BLaER1 treated with 17β-estradiol and CSF1 and Interleukin-3, amounts not matched to agents 10 nM and 100 nM (cell line): ENCODE results near the gene ITGB6.

Source experiments
- H3K27ac ChIP-seq, 11 experiments: shearing (Covaris generic); formaldehyde crosslinking; 2 replicates each; pipeline ENCODE4 v1.8.1; 2022
- H3K27me3 ChIP-seq, 11 experiments: shearing (Covaris generic); formaldehyde crosslinking; 2 replicates each; pipeline ENCODE4 v1.8.1; 2022
- H3K36me3 ChIP-seq, 11 experiments: shearing (Covaris generic); formaldehyde crosslinking; 2 replicates each; pipeline ENCODE4 v1.8.1; 2022
- H3K4me1 ChIP-seq, 10 experiments: shearing (Covaris generic); formaldehyde crosslinking; 2 replicates each; pipeline ENCODE4 v1.8.1; 2022
- H3K4me2 ChIP-seq, 11 experiments: shearing (Covaris generic); formaldehyde crosslinking; 2 replicates each; pipeline ENCODE4 v1.8.1; 2022
- H3K4me3 ChIP-seq, 10 experiments: shearing (Covaris generic); formaldehyde crosslinking; 2 replicates each; pipeline ENCODE4 v1.8.1; 2022
- H3K9ac ChIP-seq, 11 experiments: shearing (Covaris generic); formaldehyde crosslinking; 2 replicates each; pipeline ENCODE4 v1.8.1; 2022
- H3K9me3 ChIP-seq, 11 experiments: shearing (Covaris generic); formaldehyde crosslinking; replicated peaks in 1 of 11; 2 replicates each; pipeline ENCODE4 v1.8.1; 2022
- H4K20me1 ChIP-seq, 11 experiments: shearing (Covaris generic); formaldehyde crosslinking; 2 replicates each; pipeline ENCODE4 v1.8.1; 2022
- Cebpa-rat ChIP-seq, 11 experiments: shearing (Covaris generic); IDR thresholded peaks; 2 replicates each; pipeline ENCODE4 v1.8.1; 2022

ITGB6 gene

DNA sequence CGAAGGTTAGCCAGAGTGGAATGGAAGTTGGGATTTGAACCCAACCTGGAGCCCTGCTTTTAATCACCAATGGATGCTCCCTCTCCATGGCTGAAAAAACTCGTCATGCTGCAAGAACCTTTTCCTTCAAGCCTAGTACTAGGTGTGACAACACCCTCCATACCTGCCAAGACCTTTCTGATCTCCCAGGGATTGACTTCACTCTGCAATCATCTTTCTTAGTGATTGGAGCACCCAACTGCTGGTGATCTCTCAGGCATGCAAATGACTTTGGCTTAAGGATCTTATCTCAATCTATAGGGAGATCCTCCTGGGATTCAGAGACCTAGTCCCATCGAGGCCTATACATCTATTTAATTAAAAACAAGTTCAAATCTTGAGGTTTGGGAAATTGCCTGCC lies 23.5 kb upstream of the ITGB6 start:
- Histone ChIP-seq H3K9me3 (no peaks in the 10 kb centered on the region), H3K9ac (no peak overlapping the region), H3K36me3 (no peaks in the 10 kb centered on the region), H3K4me2 (peak overlapping the region in 4 of 11 experiments; percentile 26 to 59 (median 42); a peak in 8 of 22 replicates), H3K4me1 (peaks cover 0 to 16% (median 10%) of the 10 kb centered on the region in 10 experiments; a peak in 10 of 20 replicates), H3K27me3 (no peaks in the 10 kb centered on the region), H3K4me3 (no peak overlapping the region), H4K20me1 (no peaks in the 10 kb centered on the region), H3K27ac (no peak overlapping the region)
- TF ChIP-seq Cebpa-rat (IDR thresholded peaks at IDR 0.05) = no peak

DNA sequence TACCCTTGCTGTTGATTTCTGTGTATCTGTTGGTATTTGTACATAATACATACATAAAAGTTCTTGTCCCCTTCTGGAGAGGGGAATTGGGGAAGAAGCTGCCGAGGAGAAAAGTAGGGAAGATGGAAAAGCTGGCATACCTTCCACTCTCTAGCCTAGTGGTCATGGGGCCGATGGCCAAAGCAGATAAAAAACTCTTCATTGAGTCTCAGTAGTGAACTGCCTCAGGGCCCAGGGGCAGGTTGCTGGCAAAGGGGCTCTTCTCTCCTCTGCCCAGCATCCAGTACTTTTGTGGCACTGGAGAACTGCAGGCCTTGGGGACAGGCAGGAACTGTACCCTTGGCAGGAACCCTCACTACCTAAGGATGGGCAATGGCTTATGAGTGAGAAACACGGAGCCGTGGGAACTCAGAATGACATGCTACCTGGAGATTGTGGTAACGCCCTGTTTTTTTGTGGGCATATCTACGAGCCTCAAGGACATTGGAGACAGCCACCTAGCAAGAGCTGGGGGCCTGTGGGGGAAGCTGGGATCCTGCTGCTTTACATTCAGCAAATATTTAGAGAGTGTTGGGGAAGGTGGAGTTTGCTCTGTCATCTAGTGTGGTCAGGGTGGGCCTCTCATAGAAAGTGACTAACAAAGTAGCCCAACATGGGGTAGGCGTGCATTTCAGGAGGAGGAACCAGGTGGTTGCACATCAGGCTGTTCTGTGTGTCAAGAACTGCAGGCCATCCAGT lies 22.6 kb upstream of the ITGB6 start:
- TF ChIP-seq Cebpa-rat (IDR thresholded peaks at IDR 0.05) = no peak
- Histone ChIP-seq H3K36me3 (no peaks in the 10 kb centered on the region), H3K9me3 (no peaks in the 10 kb centered on the region), H4K20me1 (no peaks in the 10 kb centered on the region), H3K27ac (no peak overlapping the region), H3K27me3 (no peaks in the 10 kb centered on the region), H3K4me3 (no peak overlapping the region), H3K4me2 (no peak overlapping the region), H3K4me1 (peaks cover 0 to 16% (median 10%) of the 10 kb centered on the region in 10 experiments; a peak in 10 of 20 replicates), H3K9ac (no peak overlapping the region)

DNA sequence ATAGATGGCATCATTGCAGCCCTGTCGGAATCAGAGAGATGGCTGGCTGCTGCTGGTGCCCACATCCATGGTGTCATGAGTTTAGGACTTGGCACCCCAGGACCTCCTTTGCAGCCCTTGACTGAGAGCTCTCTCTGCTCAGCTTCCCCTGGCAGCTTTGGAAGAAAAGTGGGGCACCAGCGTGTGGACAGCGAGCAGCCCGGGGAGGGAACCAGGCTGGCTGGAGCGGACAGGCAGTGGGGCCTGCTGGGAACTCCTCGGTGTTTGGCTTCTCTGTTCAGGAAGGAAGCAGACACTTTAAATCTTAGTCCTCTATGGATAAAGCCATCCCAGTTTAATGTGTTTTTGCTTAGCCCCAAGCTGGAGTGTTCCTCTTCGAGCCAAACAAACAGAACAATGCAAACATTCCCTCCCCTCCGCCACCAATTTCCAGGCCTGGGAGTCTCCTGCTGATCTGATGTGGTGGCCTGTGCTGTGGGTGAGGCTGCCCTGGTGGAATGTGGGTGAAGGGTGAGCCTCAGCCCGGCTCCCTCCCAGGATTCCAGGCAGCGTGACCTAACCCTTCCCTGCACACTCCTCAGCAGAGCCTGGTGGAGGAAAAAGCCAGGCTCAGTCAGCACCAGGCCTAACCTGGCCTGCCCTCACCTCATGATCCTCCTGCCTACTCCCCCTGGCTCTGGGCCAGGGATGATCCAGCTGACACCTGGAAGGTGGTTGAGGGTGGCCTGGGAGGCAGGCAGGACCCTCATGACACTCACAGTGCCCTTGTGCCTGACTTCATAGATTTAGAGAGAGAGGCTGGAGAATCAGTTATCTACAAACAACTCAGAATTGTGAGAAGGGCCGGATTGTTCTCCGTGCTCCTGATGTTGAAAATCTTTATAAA lies 21.6 kb upstream of the ITGB6 start:
- Histone ChIP-seq H3K4me3 (no peak overlapping the region), H3K27me3 (no peaks in the 10 kb centered on the region), H3K4me2 (no peak overlapping the region), H3K9me3 (no peaks in the 10 kb centered on the region), H3K27ac (no peak overlapping the region), H3K36me3 (no peaks in the 10 kb centered on the region), H3K9ac (no peak overlapping the region), H3K4me1 (peaks cover 0 to 16% (median 10%) of the 10 kb centered on the region in 10 experiments; a peak in 10 of 20 replicates), H4K20me1 (no peaks in the 10 kb centered on the region)
- TF ChIP-seq Cebpa-rat (IDR thresholded peaks at IDR 0.05) = no peak

DNA sequence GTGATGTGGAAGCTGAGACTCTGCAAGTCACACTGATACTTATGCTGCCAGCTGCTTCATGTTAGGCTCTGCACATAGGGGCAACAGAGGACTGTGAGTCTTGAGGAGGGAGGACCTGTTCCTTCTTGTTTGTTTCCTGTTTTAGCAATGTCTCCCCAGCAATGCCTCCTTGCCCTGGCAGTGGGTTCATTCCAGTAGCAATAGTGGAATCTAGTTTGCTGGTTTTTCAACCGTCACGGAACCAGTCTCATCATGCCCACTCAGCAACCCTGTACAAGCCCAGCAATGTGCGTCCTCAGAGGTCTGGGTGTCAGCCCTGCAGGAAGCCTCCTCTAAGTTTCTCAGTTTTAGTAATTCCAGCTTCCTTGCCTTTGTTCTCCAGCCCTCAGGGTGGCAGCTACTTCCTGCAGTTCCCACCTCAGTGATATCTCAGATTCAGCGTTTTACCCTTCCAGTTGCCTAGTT lies 20.5 kb upstream of the ITGB6 start:
- H3K27ac ChIP-seq = no peak overlapping the region
- peaks cover 0 to 16% (median 9%) of the 10 kb centered on the region in 10 experiments; a peak in 9 of 20 replicates for H3K4me1 ChIP-seq
- no peak overlapping the region for H3K4me3 ChIP-seq
- no peak for TF ChIP-seq Cebpa-rat (IDR thresholded peaks at IDR 0.05)
- no peaks in the 10 kb centered on the region for H4K20me1 ChIP-seq
- no peak overlapping the region for H3K9ac ChIP-seq
- H3K36me3 ChIP-seq = no peaks in the 10 kb centered on the region
- no peaks in the 10 kb centered on the region for H3K27me3 ChIP-seq
- H3K4me2 ChIP-seq = no peak overlapping the region
- H3K9me3 ChIP-seq = no peaks in the 10 kb centered on the region

DNA sequence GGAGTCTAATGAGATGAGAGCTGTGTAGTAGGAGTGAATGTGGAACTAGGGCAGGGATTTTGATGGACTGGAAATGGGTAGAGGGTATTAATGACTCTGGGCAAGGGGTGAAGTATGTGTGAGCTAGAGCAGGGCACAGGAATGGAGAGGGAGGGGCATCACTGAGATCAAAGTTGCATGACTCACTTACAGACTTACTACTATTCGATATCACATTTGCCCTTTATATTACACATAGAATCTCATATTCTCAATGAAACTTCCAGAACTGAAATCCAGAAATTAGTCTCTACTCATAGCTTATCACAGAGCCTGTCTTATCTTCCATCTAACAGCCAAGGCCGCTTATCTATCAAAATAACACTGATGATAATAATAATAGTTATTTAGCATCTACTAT lies 20.0 kb upstream of the ITGB6 start:
- no peaks in the 10 kb centered on the region for H3K27me3 ChIP-seq
- TF ChIP-seq Cebpa-rat (IDR thresholded peaks at IDR 0.05) = no peak
- peaks cover 0 to 16% (median 9%) of the 10 kb centered on the region in 10 experiments; a peak in 9 of 20 replicates for H3K4me1 ChIP-seq
- no peaks in the 10 kb centered on the region for H3K9me3 ChIP-seq
- H3K36me3 ChIP-seq = no peaks in the 10 kb centered on the region
- no peak overlapping the region for H3K9ac ChIP-seq
- H3K4me3 ChIP-seq = no peak overlapping the region
- H3K4me2 ChIP-seq = no peak overlapping the region
- H4K20me1 ChIP-seq = no peaks in the 10 kb centered on the region
- no peak overlapping the region for H3K27ac ChIP-seq

DNA sequence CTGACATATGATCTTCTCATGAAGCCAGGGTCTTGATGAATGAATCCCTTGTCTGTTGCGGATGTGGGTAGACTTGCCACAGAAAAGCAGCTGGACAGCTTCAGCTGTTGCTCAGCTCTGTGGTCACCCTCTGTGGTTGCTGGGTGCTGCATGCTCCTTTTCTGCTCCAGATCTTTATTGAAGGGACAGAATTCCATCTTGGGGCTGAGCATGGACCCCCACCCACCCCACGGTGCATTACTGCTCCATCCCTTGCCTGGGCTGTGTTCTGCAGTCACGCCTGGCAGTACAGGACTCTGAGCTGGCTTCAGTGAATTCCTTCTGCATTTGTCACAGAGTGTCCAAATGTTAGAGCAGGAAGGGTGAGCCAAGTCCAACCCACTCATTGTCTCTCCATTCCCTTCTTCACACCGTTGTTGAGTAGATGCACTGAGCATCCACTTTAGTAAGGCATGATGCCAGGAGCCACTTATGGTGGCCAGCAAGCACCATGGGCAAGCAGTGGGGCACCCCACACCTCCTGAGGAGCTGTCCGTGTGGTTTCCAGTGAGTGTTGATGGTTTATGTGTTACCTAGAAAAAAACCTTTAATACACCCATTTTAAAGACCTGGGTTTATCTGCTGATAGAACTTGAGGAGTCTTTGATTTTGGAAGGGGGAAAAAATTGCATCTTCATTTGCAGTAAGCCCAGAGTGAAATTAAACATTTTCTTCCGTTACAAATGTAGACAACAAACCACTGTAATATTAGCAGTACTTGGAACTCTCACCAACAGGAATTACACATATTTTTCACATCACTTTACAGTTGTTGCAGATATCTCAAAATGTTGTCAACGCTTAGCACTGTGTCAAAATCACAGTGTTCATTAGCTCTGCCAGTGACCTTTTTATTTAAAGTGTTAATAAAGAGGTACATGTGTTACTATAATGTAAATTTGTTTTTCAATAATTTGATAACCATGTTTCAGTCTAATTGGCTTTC lies 14.7 kb upstream of the ITGB6 start:
- H4K20me1 ChIP-seq = no peaks in the 10 kb centered on the region
- H3K4me2 ChIP-seq = no peak overlapping the region
- H3K36me3 ChIP-seq = no peaks in the 10 kb centered on the region
- no peak for TF ChIP-seq Cebpa-rat (IDR thresholded peaks at IDR 0.05)
- no peak overlapping the region for H3K27ac ChIP-seq
- no peak overlapping the region for H3K9ac ChIP-seq
- no peak overlapping the region for H3K4me3 ChIP-seq
- no peaks in the 10 kb centered on the region for H3K27me3 ChIP-seq
- peaks cover 0 to 20% (median 2%) of the 10 kb centered on the region in 10 experiments; a peak in 9 of 20 replicates for H3K4me1 ChIP-seq
- H3K9me3 ChIP-seq = no peaks in the 10 kb centered on the region

DNA sequence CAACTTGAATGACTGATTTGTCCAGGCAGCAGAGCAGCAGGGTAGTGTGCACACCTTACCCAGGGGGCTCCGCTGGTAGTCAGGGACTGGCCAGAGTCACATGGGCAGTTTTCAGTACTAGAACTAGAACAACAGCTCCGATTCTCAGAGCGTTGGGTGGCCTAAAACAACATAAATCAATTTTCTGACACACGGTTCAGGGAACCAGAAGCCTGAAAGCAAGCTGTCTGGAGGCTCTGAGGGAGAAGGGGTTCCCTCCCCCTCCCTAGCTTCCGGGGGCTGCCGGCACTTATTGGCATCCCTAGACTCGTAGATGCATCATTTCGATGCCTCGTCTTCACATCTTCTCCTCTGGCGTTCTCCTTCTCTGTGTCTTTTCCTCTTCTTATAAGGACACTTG lies 13.4 kb upstream of the ITGB6 start:
- Histone ChIP-seq H3K4me3 (no peak overlapping the region), H3K36me3 (no peaks in the 10 kb centered on the region), H3K4me2 (no peak overlapping the region), H3K4me1 (peaks cover 0 to 33% (median 4%) of the 10 kb centered on the region in 10 experiments; a peak in 11 of 20 replicates), H4K20me1 (no peaks in the 10 kb centered on the region), H3K27ac (no peak overlapping the region), H3K9ac (no peak overlapping the region), H3K9me3 (no peaks in the 10 kb centered on the region), H3K27me3 (no peaks in the 10 kb centered on the region)
- no peak for TF ChIP-seq Cebpa-rat (IDR thresholded peaks at IDR 0.05)

DNA sequence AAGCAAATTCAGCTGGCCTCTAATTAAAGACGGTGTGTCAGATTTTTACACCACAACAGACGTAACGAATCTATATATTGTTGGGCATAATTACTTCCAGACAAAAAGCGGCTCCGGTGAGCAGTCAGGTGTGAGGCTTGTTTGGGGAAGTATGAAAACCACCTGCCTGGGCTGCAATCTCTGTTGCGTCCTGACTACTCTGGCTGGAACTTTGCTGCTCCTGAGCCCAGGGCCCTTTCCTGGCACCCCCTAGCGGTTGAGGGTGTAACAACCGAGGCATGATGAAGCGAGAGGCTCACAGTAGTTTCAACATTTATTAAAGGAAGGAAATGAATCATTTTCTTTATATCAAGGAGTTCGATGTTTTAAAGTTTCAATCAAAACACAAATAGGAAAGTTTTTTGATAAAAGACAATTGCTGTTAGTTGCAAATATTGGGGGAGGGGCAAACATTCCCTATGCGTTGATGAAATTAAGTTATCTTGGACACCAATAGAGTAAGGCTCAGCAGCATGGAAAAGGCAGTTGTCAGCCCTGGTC lies 10.6 kb upstream of the ITGB6 start:
- no peak for TF ChIP-seq Cebpa-rat (IDR thresholded peaks at IDR 0.05)
- peaks cover 0 to 53% (median 12%) of the 10 kb centered on the region in 10 experiments; a peak in 12 of 20 replicates for H3K4me1 ChIP-seq
- peak overlapping the region in 5 of 11 experiments; percentile 23 to 71 (median 59); a peak in 5 of 22 replicates for H3K4me2 ChIP-seq
- no peaks in the 10 kb centered on the region for H3K36me3 ChIP-seq
- peak overlapping the region in 1 of 11 experiments; percentile 9; a peak in 1 of 22 replicates for H3K27ac ChIP-seq
- no peak overlapping the region for H3K4me3 ChIP-seq
- no peaks in the 10 kb centered on the region for H3K27me3 ChIP-seq
- no peak overlapping the region for H3K9ac ChIP-seq
- H3K9me3 ChIP-seq = peaks cover 0 to 10% (median 6%) of the 10 kb centered on the region in 11 experiments; a peak in 9 of 22 replicates
- no peaks in the 10 kb centered on the region for H4K20me1 ChIP-seq
